PC-3 (cell line): Measurements from ENCODE around the gene TOPBP1.

Experiments
- CTCF ChIP-seq: fragments of 300-600 bp; sonication (generic); conservative IDR thresholded peaks from 2 replicates; pipeline ENCODE4 v1.5.1; 2017; ENCODE audit warnings: antibody characterized with exemption, low read depth, mild to moderate bottlenecking, low read length
- EZH2 ChIP-seq: fragments of 300-600 bp; sonication (generic); IDR thresholded peaks from one replicate; pipeline ENCODE4 v1.6.1; 2017; ENCODE audit warnings: antibody characterized with exemption, mild to moderate bottlenecking, low read length; ENCODE audit not compliant: unreplicated experiment
- EZH2phosphoT487 ChIP-seq: fragments of 300-600 bp; sonication (generic); IDR thresholded peaks from 2 replicates; pipeline ENCODE4 v1.6.1; 2018; ENCODE audit warnings: mild to moderate bottlenecking, antibody characterized with exemption, low read length, borderline replicate concordance

GRCh38 chr3:133606902-133607301, 54.8 kb downstream of the TOPBP1 start:
- TF ChIP-seq CTCF (no peak), EZH2 (no peak), EZH2phosphoT487 (no peak)
